Measurements from ENCODE around the gene ENOSF1.

Gene ENOSF1

GRCh38 chr18:725646-726045 is 13.2 kb upstream of the ENOSF1 start:
- H3K9ac ChIP-seq (ENCODE audit: low read depth, low read length), result no peak overlapping the region

GRCh38 chr18:723541-724080 is 11.2 kb upstream of the ENOSF1 start:
- no peaks in the 10 kb centered on the region for H3K9me3 ChIP-seq (replicated peaks; ENCODE audit: low read length)
- H3K27me3 ChIP-seq (ENCODE audit: control insufficient read depth, insufficient read depth, low read length), result no peaks in the 10 kb centered on the region
- no peak overlapping the region for H3K4me3 ChIP-seq (ENCODE audit: low read length)
- no peak overlapping the region for H3K4me2 ChIP-seq (ENCODE audit: low read length)
- no peaks in the 10 kb centered on the region for H3K4me1 ChIP-seq (ENCODE audit: control insufficient read depth, insufficient read depth, low read length)
- H3K9ac ChIP-seq (ENCODE audit: low read depth, low read length), result no peak overlapping the region
- peaks cover 5% of the 10 kb centered on the region for H3K36me3 ChIP-seq (ENCODE audit: insufficient read depth, low read length)

More at GRCh38 chr18:725646-726045, 13.2 kb upstream of the ENOSF1 start:
- Histone ChIP-seq H3K9me3 (replicated peaks; ENCODE audit: low read length) (no peaks in the 10 kb centered on the region), H3K4me2 (ENCODE audit: low read length) (no peak overlapping the region), H3K36me3 (ENCODE audit: insufficient read depth, low read length) (peaks cover 5% of the 10 kb centered on the region), H3K4me1 (ENCODE audit: control insufficient read depth, insufficient read depth, low read length) (peaks cover 2% of the 10 kb centered on the region), H3K27me3 (ENCODE audit: control insufficient read depth, insufficient read depth, low read length) (no peaks in the 10 kb centered on the region), H3K4me3 (ENCODE audit: low read length) (no peak overlapping the region)

- no peak overlapping the region for H3K9ac ChIP-seq (ENCODE audit: low read depth, low read length)
- peaks cover 28% of the 10 kb centered on the region for H3K4me1 ChIP-seq (ENCODE audit: control insufficient read depth, insufficient read depth, low read length)
- H3K4me3 ChIP-seq (ENCODE audit: low read length), result no peak overlapping the region
- H3K36me3 ChIP-seq (ENCODE audit: insufficient read depth, low read length), result no peaks in the 10 kb centered on the region
- no peak overlapping the region for H3K4me2 ChIP-seq (ENCODE audit: low read length)
- no peaks in the 10 kb centered on the region for H3K27me3 ChIP-seq (ENCODE audit: control insufficient read depth, insufficient read depth, low read length)
- H3K9me3 ChIP-seq (replicated peaks; ENCODE audit: low read length), result no peaks in the 10 kb centered on the region
Measured at GRCh38 chr18:717003-717402, 4.6 kb upstream of the ENOSF1 start.

- Histone ChIP-seq H3K4me2 (ENCODE audit: low read length) (peak overlapping the region; percentile 51), H3K9me3 (replicated peaks; ENCODE audit: low read length) (no peaks in the 10 kb centered on the region), H3K4me1 (ENCODE audit: control insufficient read depth, insufficient read depth, low read length) (peaks cover 35% of the 10 kb centered on the region), H3K9ac (ENCODE audit: low read depth, low read length) (peak overlapping the region; percentile 62), H3K27me3 (ENCODE audit: control insufficient read depth, insufficient read depth, low read length) (no peaks in the 10 kb centered on the region), H3K4me3 (ENCODE audit: low read length) (no peak overlapping the region), H3K36me3 (ENCODE audit: insufficient read depth, low read length) (no peaks in the 10 kb centered on the region)
Measured at GRCh38 chr18:715626-716025, 3.2 kb upstream of the ENOSF1 start.

GRCh38 chr18:713135-713490 is 683 bp upstream of the ENOSF1 start:
- Histone ChIP-seq H3K9ac (ENCODE audit: low read depth, low read length) (peak overlapping the region; percentile 68), H3K4me2 (ENCODE audit: low read length) (peak overlapping the region; percentile 76), H3K36me3 (ENCODE audit: insufficient read depth, low read length) (peaks cover under 1% of the 10 kb centered on the region), H3K4me3 (ENCODE audit: low read length) (peak overlapping the region; percentile 74), H3K9me3 (replicated peaks; ENCODE audit: low read length) (no peaks in the 10 kb centered on the region), H3K4me1 (ENCODE audit: control insufficient read depth, insufficient read depth, low read length) (peaks cover 39% of the 10 kb centered on the region), H3K27me3 (ENCODE audit: control insufficient read depth, insufficient read depth, low read length) (no peaks in the 10 kb centered on the region)

GRCh38 chr18:711657-712400 is 601 bp downstream of the ENOSF1 start:
- peak overlapping the region; percentile 98 for H3K9ac ChIP-seq (ENCODE audit: low read depth, low read length)

GRCh38 chr18:711310-711656 is 1.1 kb downstream of the ENOSF1 start:
- H3K9ac ChIP-seq (ENCODE audit: low read depth, low read length), result peak overlapping the region; percentile 98
- peaks cover 32% of the 10 kb centered on the region for H3K4me1 ChIP-seq (ENCODE audit: control insufficient read depth, insufficient read depth, low read length)
- H3K36me3 ChIP-seq (ENCODE audit: insufficient read depth, low read length), result peaks cover 3% of the 10 kb centered on the region
- H3K4me3 ChIP-seq (ENCODE audit: low read length), result peak overlapping the region; percentile 74
- no peaks in the 10 kb centered on the region for H3K27me3 ChIP-seq (ENCODE audit: control insufficient read depth, insufficient read depth, low read length)
- peak overlapping the region; percentile 99 for H3K4me2 ChIP-seq (ENCODE audit: low read length)
- no peaks in the 10 kb centered on the region for H3K9me3 ChIP-seq (replicated peaks; ENCODE audit: low read length)

More at GRCh38 chr18:711657-712400, 601 bp downstream of the ENOSF1 start:
- Histone ChIP-seq H3K36me3 (ENCODE audit: insufficient read depth, low read length) (peaks cover 3% of the 10 kb centered on the region), H3K27me3 (ENCODE audit: control insufficient read depth, insufficient read depth, low read length) (no peaks in the 10 kb centered on the region), H3K4me1 (ENCODE audit: control insufficient read depth, insufficient read depth, low read length) (peaks cover 37% of the 10 kb centered on the region), H3K4me2 (ENCODE audit: low read length) (peak overlapping the region; percentile 99), H3K4me3 (ENCODE audit: low read length) (peak overlapping the region; percentile 74), H3K9me3 (replicated peaks; ENCODE audit: low read length) (no peaks in the 10 kb centered on the region)

- Histone ChIP-seq H3K4me1 (ENCODE audit: control insufficient read depth, insufficient read depth, low read length) (peaks cover 26% of the 10 kb centered on the region), H3K9ac (ENCODE audit: low read depth, low read length) (peak overlapping the region; percentile 98), H3K27me3 (ENCODE audit: control insufficient read depth, insufficient read depth, low read length) (no peaks in the 10 kb centered on the region), H3K9me3 (replicated peaks; ENCODE audit: low read length) (no peaks in the 10 kb centered on the region), H3K4me2 (ENCODE audit: low read length) (peak overlapping the region; percentile 99), H3K36me3 (ENCODE audit: insufficient read depth, low read length) (peaks cover 3% of the 10 kb centered on the region), H3K4me3 (ENCODE audit: low read length) (peak overlapping the region; percentile 74)
Measured at GRCh38 chr18:710418-711300, 1.8 kb downstream of the ENOSF1 start.

GRCh38 chr18:709771-710170 is 2.7 kb downstream of the ENOSF1 start:
- no peaks in the 10 kb centered on the region for H3K27me3 ChIP-seq (ENCODE audit: control insufficient read depth, insufficient read depth, low read length)
- H3K4me3 ChIP-seq (ENCODE audit: low read length), result no peak overlapping the region
- H3K4me2 ChIP-seq (ENCODE audit: low read length), result no peak overlapping the region
- H3K9me3 ChIP-seq (replicated peaks; ENCODE audit: low read length), result no peaks in the 10 kb centered on the region
- H3K9ac ChIP-seq (ENCODE audit: low read depth, low read length), result no peak overlapping the region
- H3K4me1 ChIP-seq (ENCODE audit: control insufficient read depth, insufficient read depth, low read length), result peaks cover 18% of the 10 kb centered on the region
- peaks cover 9% of the 10 kb centered on the region for H3K36me3 ChIP-seq (ENCODE audit: insufficient read depth, low read length)

GRCh38 chr18:708096-708495 is 4.3 kb downstream of the ENOSF1 start:
- Histone ChIP-seq H3K4me1 (ENCODE audit: control insufficient read depth, insufficient read depth, low read length) (peaks cover 18% of the 10 kb centered on the region), H3K36me3 (ENCODE audit: insufficient read depth, low read length) (peaks cover 9% of the 10 kb centered on the region), H3K4me3 (ENCODE audit: low read length) (no peak overlapping the region), H3K4me2 (ENCODE audit: low read length) (no peak overlapping the region), H3K27me3 (ENCODE audit: control insufficient read depth, insufficient read depth, low read length) (no peaks in the 10 kb centered on the region), H3K9ac (ENCODE audit: low read depth, low read length) (no peak overlapping the region), H3K9me3 (replicated peaks; ENCODE audit: low read length) (no peaks in the 10 kb centered on the region)

- H3K27me3 ChIP-seq (ENCODE audit: control insufficient read depth, insufficient read depth, low read length), result no peaks in the 10 kb centered on the region
- H3K4me3 ChIP-seq (ENCODE audit: low read length), result no peak overlapping the region
- no peak overlapping the region for H3K4me2 ChIP-seq (ENCODE audit: low read length)
- no peaks in the 10 kb centered on the region for H3K9me3 ChIP-seq (replicated peaks; ENCODE audit: low read length)
- peaks cover 26% of the 10 kb centered on the region for H3K4me1 ChIP-seq (ENCODE audit: control insufficient read depth, insufficient read depth, low read length)
- H3K9ac ChIP-seq (ENCODE audit: low read depth, low read length), result no peak overlapping the region
- peaks cover 9% of the 10 kb centered on the region for H3K36me3 ChIP-seq (ENCODE audit: insufficient read depth, low read length)
Measured at GRCh38 chr18:706405-706804, 6.0 kb downstream of the ENOSF1 start.
